Endodermal cell (in vitro differentiated cells): Measurements from ENCODE around the gene RPL22. TPM values are rescaled to one million over a fixed set of nuclear protein-coding genes. Genes with fewer than 3 reads are reported as not detected.
"Not testable (repeated sequence)": the region's sequence is repeated elsewhere in the genome, so short reads cannot be mapped to it uniquely, and the experiment has no call there.

Experiments
- DNase-seq: peaks from one replicate; pipeline ENCODE4 v3.0.0-alpha.2; 2017
- H3K27ac ChIP-seq: 2 replicates; pipeline ENCODE4 v1.5.1; 2013; ENCODE audit warnings: mild to moderate bottlenecking, low read depth, low read length, moderate library complexity
- H3K27me3 ChIP-seq: 2 replicates; pipeline ENCODE4 v1.6.1; 2013; ENCODE audit warnings: mild to moderate bottlenecking, low read length, moderate library complexity; ENCODE audit not compliant: insufficient read depth, control insufficient read depth, poor library complexity, severe bottlenecking
- H3K36me3 ChIP-seq: 2 replicates; pipeline ENCODE4 v1.7.0; 2013; ENCODE audit warnings: mild to moderate bottlenecking, low read length, moderate library complexity; ENCODE audit not compliant: control insufficient read depth, insufficient read depth
- H3K4me1 ChIP-seq: one replicate; pipeline ENCODE4 v1.7.0; 2013; ENCODE audit warnings: low read length; ENCODE audit not compliant: control insufficient read depth, insufficient read depth
- H3K4me3 ChIP-seq: 2 replicates; pipeline ENCODE4 v1.5.1; 2013; ENCODE audit warnings: mild to moderate bottlenecking, low read length, moderate library complexity
- H3K9ac ChIP-seq: 2 replicates; pipeline ENCODE4 v1.6.1; 2013; ENCODE audit warnings: mild to moderate bottlenecking, low read length, moderate library complexity; ENCODE audit not compliant: poor library complexity, severe bottlenecking; ENCODE audit errors: extremely low read depth
- H3K9me3 ChIP-seq: 2 replicates; pipeline ENCODE4 v1.6.1; 2013; ENCODE audit warnings: mild to moderate bottlenecking, low read length, moderate library complexity; ENCODE audit not compliant: control insufficient read depth
- H3K27ac Mint-ChIP-seq: 2 replicates; pipeline ENCODE4 v1.8.0; 2020; ENCODE audit warnings: mixed read lengths
- H3K27me3 Mint-ChIP-seq: 2 replicates; pipeline ENCODE4 v1.8.0; 2021; ENCODE audit warnings: mild to moderate bottlenecking, mixed read lengths; ENCODE audit not compliant: insufficient read depth
- H3K36me3 Mint-ChIP-seq: 2 replicates; pipeline ENCODE4 v1.8.0; 2020; ENCODE audit warnings: low read depth, mixed read lengths
- H3K4me1 Mint-ChIP-seq: 2 replicates; pipeline ENCODE4 v1.8.0; 2020; ENCODE audit warnings: mixed read lengths
- H3K4me3 Mint-ChIP-seq: 2 replicates; pipeline ENCODE4 v1.8.0; 2020; ENCODE audit warnings: mild to moderate bottlenecking, moderate library complexity, mixed read lengths
- H3K9me3 Mint-ChIP-seq: 2 replicates; pipeline ENCODE4 v1.8.0; 2020; ENCODE audit warnings: mild to moderate bottlenecking, mixed read lengths
- CTCF ChIP-seq: fragments of 200-600 bp; sonication (generic); conservative IDR thresholded peaks from 2 replicates; pipeline ENCODE4 v1.5.0; 2021; ENCODE audit warnings: antibody characterized with exemption, mild to moderate bottlenecking
- WGBS, 2 experiments: methylation state at CpG; one replicate each; pipeline versions ENCODE4 v1.1.5 to v1.1.7; 2013; ENCODE audit warnings: missing lambda C conversion rate in 2 of 2, mixed read lengths in 1 of 2; ENCODE audit not compliant: insufficient coverage in 1 of 2, insufficient read length in 1 of 2; 5-methylcytosine and 5-hydroxymethylcytosine counted together
- total RNA-seq, 2 donors: library from RNA; stranded (reverse); fragmentation: NEBNext Ultra II Directional in 1 of 2; extraction: Animal tissue kit (Norgen Biotek cat#: 25700) in 1 of 2; gene quantifications; 2 replicates in 1 of 2; 3 replicates in 1 of 2; pipeline ENCODE4 v1.2.1, GENCODE V29; 2021

The RPL22 gene
- total RNA-seq, 2 donors from 2014 or later: 409 to 481 TPM

DNA sequence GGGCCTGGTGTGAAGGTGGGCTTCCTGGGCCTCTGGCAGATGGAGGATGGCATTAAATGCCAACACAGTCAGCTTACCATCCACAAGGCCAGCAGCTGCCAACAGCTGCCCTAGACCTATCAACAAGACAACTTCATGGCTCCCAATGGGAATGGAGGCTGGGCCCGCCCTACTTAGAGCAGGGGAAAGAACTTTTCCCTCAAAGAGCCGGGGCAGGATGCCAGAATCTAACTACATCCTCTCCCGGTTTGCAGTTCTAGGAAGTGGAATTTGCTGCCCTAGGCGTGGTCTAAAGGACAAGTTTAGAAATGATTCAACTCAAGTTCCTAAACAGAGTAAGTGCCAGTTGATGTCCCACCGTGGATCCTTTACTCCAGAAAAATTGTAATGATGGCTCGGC lies 23.2 kb upstream of the RPL22 start:
- no peaks in the 10 kb centered on the region for H3K9me3 ChIP-seq
- 93 to 94% methylated on average over 6 of the region's 6 CpGs for WGBS, 2 experiments
- no peaks in the 10 kb centered on the region for H3K4me1 ChIP-seq
- DNase-seq: no peak
- H3K4me3 ChIP-seq: no peak overlapping the region
- peaks cover 49% of the 10 kb centered on the region for H3K36me3 ChIP-seq
- H3K27ac ChIP-seq: no peak overlapping the region
- Mint-ChIP-seq H3K27me3 (no peaks in the 10 kb centered on the region), H3K36me3 (peaks cover 54% of the 10 kb centered on the region), H3K4me1 (no peaks in the 10 kb centered on the region), H3K9me3 (no peaks in the 10 kb centered on the region), H3K4me3 (no peak overlapping the region), H3K27ac (no peak overlapping the region)
- no peak for TF ChIP-seq CTCF
- H3K9ac ChIP-seq: no peak overlapping the region
- H3K27me3 ChIP-seq: no peaks in the 10 kb centered on the region

DNA sequence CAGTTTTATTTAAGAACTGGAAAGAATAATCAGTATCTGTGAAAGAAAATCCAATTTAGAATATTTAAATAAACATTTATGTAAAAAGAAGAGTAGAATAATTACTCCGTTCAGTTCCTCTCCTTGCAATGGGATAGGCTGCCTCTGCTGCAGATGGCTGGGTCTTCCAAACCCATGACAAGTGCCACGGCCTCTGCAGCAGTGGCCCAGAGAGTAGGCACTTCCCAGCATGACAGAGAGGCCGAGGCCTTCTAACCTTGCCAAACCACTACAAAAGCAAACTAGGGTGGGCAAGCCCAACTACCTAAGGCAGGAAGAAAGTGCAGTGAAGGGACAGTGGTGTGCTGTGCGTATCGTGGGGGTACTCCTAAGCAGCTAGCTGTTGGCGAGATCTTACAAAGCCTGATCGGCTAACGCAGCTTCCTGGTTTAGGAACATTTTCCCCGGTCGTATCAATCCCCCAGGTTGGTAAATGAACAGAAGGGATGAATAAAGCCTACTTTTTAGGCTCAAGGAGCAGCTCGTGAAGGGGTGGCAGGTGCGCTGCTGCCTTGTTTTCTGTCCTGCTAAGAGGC lies 21.9 kb upstream of the RPL22 start:
- WGBS, 2 experiments: 90 to 94% methylated on average over 10 to 12 of the region's 12 CpGs
- no peak for TF ChIP-seq CTCF
- no peaks in the 10 kb centered on the region for H3K4me1 Mint-ChIP-seq
- Histone ChIP-seq H3K9ac (no peak overlapping the region), H3K4me3 (no peak overlapping the region), H3K27me3 (no peaks in the 10 kb centered on the region), H3K36me3 (peaks cover 38% of the 10 kb centered on the region), H3K27ac (no peak overlapping the region), H3K4me1 (no peaks in the 10 kb centered on the region), H3K9me3 (no peaks in the 10 kb centered on the region)
- peaks cover 44% of the 10 kb centered on the region for H3K36me3 Mint-ChIP-seq
- no peak overlapping the region for H3K27ac Mint-ChIP-seq
- peaks cover 3% of the 10 kb centered on the region for H3K27me3 Mint-ChIP-seq
- H3K9me3 Mint-ChIP-seq: no peaks in the 10 kb centered on the region
- DNase-seq: no peak
- H3K4me3 Mint-ChIP-seq: no peak overlapping the region

- no peak for DNase-seq
- no peak overlapping the region for H3K9ac ChIP-seq
- Mint-ChIP-seq H3K27me3 (peaks cover 4% of the 10 kb centered on the region), H3K4me1 (no peaks in the 10 kb centered on the region), H3K27ac (no peak overlapping the region), H3K9me3 (no peaks in the 10 kb centered on the region), H3K36me3 (peaks cover 35% of the 10 kb centered on the region), H3K4me3 (no peak overlapping the region)
- peaks cover 30% of the 10 kb centered on the region for H3K36me3 ChIP-seq
- TF ChIP-seq CTCF: no peak
- WGBS, 2 experiments: 93 to 98% methylated on average over 7 to 8 of the region's 8 CpGs
- no peak overlapping the region for H3K27ac ChIP-seq
- no peaks in the 10 kb centered on the region for H3K4me1 ChIP-seq
- no peak overlapping the region for H3K4me3 ChIP-seq
- H3K27me3 ChIP-seq: no peaks in the 10 kb centered on the region
- no peaks in the 10 kb centered on the region for H3K9me3 ChIP-seq
Measured at GRCh38 chr1:6220236-6220635, 20.8 kb upstream of the RPL22 start.

DNA sequence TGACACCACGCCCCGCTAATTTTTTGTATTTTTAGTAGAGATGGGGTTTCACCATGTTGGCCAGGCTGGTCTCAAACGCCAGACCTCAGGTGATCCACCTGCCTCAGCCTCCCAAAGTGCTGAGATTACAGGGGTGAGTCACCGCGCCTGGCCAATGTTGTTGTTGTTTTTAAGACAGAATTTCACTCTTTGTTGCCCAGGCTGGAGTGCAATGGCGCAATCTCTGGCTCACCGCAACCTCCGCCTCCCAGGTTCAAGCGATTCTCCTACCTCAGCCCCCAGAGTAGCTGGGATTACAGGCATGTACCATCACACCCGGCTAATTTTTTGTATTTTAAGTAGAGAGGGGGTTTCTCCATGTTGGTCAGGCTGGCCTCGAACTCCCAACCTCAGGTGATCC lies 20.2 kb upstream of the RPL22 start:
- H3K4me3 ChIP-seq, H3K4me3 Mint-ChIP-seq, H3K9me3 Mint-ChIP-seq, H3K27ac ChIP-seq, H3K27me3 ChIP-seq, H3K4me1 Mint-ChIP-seq, H3K27ac Mint-ChIP-seq, H3K9ac ChIP-seq, DNase-seq, H3K27me3 Mint-ChIP-seq, H3K9me3 ChIP-seq, H3K4me1 ChIP-seq: not testable (repeated sequence)
- WGBS, 2 experiments: 91 to 99% methylated on average over 9 to 11 of the region's 11 CpGs
- H3K36me3 Mint-ChIP-seq: peaks cover 29% of the 10 kb centered on the region
- H3K36me3 ChIP-seq: peaks cover 24% of the 10 kb centered on the region
